SK-N-SH (cell line): ENCODE results near the gene FBP1.

Experiments
- CTCF ChIP-seq: fragments of 200-600 bp; sonication (generic); IDR thresholded peaks from 2 replicates; pipeline ENCODE4 v1.6.1; 2017; ENCODE audit warnings: antibody characterized with exemption, mild to moderate bottlenecking, moderate library complexity
- ELF1 ChIP-seq: IDR thresholded peaks from 2 replicates; pipeline ENCODE4 v1.4.0; 2012
- EP300 ChIP-seq, 2 experiments: IDR thresholded peaks; 2 replicates each; pipeline versions ENCODE4 v1.4.0 to v1.6.1; 2012; ENCODE audit warnings: borderline replicate concordance in 1 of 2, low read depth in 1 of 2, low read length in 1 of 2
- EZH2phosphoT487 ChIP-seq: fragments of 200-600 bp; sonication (generic); IDR thresholded peaks from 2 replicates; pipeline ENCODE4 v1.6.1; 2017; ENCODE audit warnings: low read depth, mixed run types, mild to moderate bottlenecking, antibody characterized with exemption, moderate library complexity, borderline replicate concordance
- FOXM1 ChIP-seq: IDR thresholded peaks from 2 replicates; pipeline ENCODE4 v1.4.0; 2012; ENCODE audit warnings: low read depth, mild to moderate bottlenecking
- GABPA ChIP-seq: IDR thresholded peaks from 2 replicates; pipeline ENCODE4 v1.4.0; 2012; ENCODE audit warnings: low read depth, mild to moderate bottlenecking
- JUND ChIP-seq: IDR thresholded peaks from 2 replicates; pipeline ENCODE4 v1.4.0; 2012
- POLR2AphosphoS5 ChIP-seq: IDR thresholded peaks from 2 replicates; pipeline ENCODE4 v1.6.1; 2012; ENCODE audit warnings: low read depth, low read length
- REST ChIP-seq: IDR thresholded peaks from 2 replicates; pipeline ENCODE4 v1.6.1; 2012; ENCODE audit warnings: mild to moderate bottlenecking, low read depth, low read length, moderate library complexity
- RFX5 ChIP-seq: IDR thresholded peaks from 2 replicates; pipeline ENCODE4 v1.6.1; 2012; ENCODE audit warnings: mild to moderate bottlenecking, improper control_type of control experiment, low read length
- SIN3A ChIP-seq: IDR thresholded peaks from 2 replicates; pipeline ENCODE4 v1.6.1; 2012; ENCODE audit warnings: low read depth, mild to moderate bottlenecking, low read length, moderate library complexity, borderline replicate concordance
- TAF1 ChIP-seq: IDR thresholded peaks from 2 replicates; pipeline ENCODE4 v1.6.1; 2012; ENCODE audit warnings: low read depth, mild to moderate bottlenecking, low read length, moderate library complexity, borderline replicate concordance
- TEAD4 ChIP-seq: IDR thresholded peaks from 2 replicates; pipeline ENCODE4 v1.4.0; 2012; ENCODE audit warnings: mild to moderate bottlenecking, borderline replicate concordance; ENCODE audit not compliant: insufficient read depth

GRCh38 chr9:94560237-94560636, 79.1 kb downstream of the FBP1 start:
- TF ChIP-seq CTCF = no peak
- TF ChIP-seq REST = no peak
- TF ChIP-seq TEAD4 = no peak
- TF ChIP-seq ELF1 = no peak
- no peak for TF ChIP-seq FOXM1
- no peak for TF ChIP-seq SIN3A
- no peak for TF ChIP-seq TAF1
- TF ChIP-seq POLR2AphosphoS5 = no peak
- TF ChIP-seq JUND = no peak
- TF ChIP-seq GABPA = no peak
- no peak for TF ChIP-seq EP300 (IDR thresholded peaks at IDR 0.05; ENCODE audit: borderline replicate concordance in 1 of 2, low read depth in 1 of 2, low read length in 1 of 2)
- no peak for TF ChIP-seq RFX5
- no peak for TF ChIP-seq EZH2phosphoT487
